Measurements from ENCODE around the gene ATG9A. TPM values are rescaled to one million over a fixed set of nuclear protein-coding genes. Genes with fewer than 3 reads are reported as not detected.

The ATG9A gene
- total RNA-seq, 2 donors from 2014 or later: 38.8 to 78.8 TPM

DNA sequence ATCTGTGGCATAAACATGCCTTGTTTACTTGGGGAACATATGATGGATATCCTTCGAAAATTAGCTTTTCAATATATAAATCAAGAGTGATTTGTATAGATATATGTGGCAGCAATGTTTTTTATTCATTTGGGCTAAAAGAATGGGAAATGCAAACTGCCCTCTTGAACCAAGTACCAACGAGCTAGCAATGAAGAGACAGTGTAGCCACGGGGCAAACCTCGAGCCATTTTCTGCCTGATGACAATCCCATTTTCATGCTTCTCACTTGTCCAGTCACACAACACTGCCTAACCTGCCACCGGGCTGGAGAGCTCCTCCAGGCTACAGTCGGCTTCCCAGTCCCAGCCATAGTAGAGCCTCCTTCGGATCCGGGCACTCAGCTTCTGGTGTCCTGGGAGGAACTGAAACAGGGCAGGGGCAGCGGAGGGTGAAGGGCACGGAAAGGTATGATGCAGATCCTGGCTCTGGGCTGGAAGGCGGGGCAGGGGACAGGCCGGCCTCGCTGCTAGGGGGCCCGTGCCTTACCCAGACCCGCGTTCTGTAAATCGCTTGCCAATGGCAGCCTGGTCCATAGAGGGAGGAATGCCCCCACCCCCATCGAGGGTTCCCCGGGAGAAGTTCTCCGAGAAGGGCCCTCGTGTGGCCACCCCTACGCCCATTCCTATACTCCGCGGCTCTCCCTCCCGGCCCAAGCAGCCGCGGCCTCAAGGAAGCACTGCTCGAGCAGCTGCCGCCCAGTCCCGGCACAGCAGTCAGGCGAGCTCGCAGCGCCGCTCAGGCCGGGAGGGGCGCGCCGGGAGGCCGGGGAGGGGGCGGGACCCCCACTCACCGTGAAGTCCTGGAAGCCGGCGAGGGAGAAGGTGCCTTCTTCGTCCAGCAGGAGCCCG is 53.3 kb downstream of the ATG9A start:
- Histone ChIP-seq H3K27me3 (replicated peaks; ENCODE audit: insufficient read depth) (no peaks in the 10 kb centered on the region), H3K4me3 (peak overlapping the region; percentile 73 to 82), H3K27ac (peak overlapping the region; percentile 98 to 99), H3K4me1 (replicated peaks) (peaks cover 11% of the 10 kb centered on the region), H3K9me3 (no peaks in the 10 kb centered on the region), H3K36me3 (peaks cover 0 to 2% of the 10 kb centered on the region in 2 donors)
- TF ChIP-seq, protein P1, sequence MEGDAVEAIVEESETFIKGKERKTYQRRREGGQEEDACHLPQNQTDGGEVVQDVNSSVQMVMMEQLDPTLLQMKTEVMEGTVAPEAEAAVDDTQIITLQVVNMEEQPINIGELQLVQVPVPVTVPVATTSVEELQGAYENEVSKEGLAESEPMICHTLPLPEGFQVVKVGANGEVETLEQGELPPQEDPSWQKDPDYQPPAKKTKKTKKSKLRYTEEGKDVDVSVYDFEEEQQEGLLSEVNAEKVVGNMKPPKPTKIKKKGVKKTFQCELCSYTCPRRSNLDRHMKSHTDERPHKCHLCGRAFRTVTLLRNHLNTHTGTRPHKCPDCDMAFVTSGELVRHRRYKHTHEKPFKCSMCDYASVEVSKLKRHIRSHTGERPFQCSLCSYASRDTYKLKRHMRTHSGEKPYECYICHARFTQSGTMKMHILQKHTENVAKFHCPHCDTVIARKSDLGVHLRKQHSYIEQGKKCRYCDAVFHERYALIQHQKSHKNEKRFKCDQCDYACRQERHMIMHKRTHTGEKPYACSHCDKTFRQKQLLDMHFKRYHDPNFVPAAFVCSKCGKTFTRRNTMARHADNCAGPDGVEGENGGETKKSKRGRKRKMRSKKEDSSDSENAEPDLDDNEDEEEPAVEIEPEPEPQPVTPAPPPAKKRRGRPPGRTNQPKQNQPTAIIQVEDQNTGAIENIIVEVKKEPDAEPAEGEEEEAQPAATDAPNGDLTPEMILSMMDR (IDR thresholded peaks at IDR 0.05): peak in 1 of 4 experiments; percentile 5
- TF ChIP-seq POLR2A (IDR thresholded peaks at IDR 0.05) (no peak), POLR2AphosphoS5 (IDR thresholded peaks at IDR 0.05) (no peak)
- 2% methylated on average over 43 of the region's 45 CpGs for WGBS
- intact Hi-C loops (cut with DNase I): loop anchor here (5.0 to 10.0 kb wide), 3 partner anchors 41 to 339 kb away; partner anchors contain the start of genes ABCB6, ASIC4 and DNPEP
- peak; percentile 39 for DNase-seq (ENCODE audit: low spot score)

DNA sequence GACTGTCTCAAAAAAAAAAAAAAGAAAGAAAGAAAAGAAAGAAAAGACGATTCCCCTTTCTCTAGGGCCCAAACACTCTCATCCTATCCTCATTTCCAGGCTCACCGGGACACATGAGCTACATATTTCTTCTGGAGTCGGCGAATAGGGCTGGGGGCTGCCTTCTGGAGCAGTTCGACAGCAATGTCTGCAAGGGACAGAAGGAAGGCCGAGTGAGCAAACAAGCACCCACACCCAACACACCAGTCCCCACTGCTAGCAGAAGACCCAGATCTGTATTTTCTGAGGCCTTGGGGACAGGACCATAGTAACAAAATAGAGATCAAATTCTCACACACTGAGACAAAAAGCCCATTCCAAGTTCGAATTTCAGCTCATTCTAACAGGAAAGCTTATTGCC is 54.0 kb downstream of the ATG9A start:
- TF ChIP-seq POLR2AphosphoS5 (IDR thresholded peaks at IDR 0.05) (no peak), POLR2A (IDR thresholded peaks at IDR 0.05) (no peak)
- TF ChIP-seq, protein P1 (IDR thresholded peaks at IDR 0.05): no peak
- H3K9me3 ChIP-seq: no peaks in the 10 kb centered on the region
- peaks cover 11% of the 10 kb centered on the region for H3K4me1 ChIP-seq (replicated peaks)
- H3K36me3 ChIP-seq: no peaks in the 10 kb centered on the region
- H3K27ac ChIP-seq: peak overlapping the region; percentile 98 to 99
- no peaks in the 10 kb centered on the region for H3K27me3 ChIP-seq (replicated peaks; ENCODE audit: insufficient read depth)
- DNase-seq (ENCODE audit: low spot score): no peak
- intact Hi-C loops (cut with DNase I): loop anchor here (5.0 to 10.0 kb wide), 3 partner anchors 42 to 339 kb away; partner anchors contain the start of genes ABCB6, ASIC4 and DNPEP
- peak overlapping the region in 1 of 2 donors; percentile 82 for H3K4me3 ChIP-seq
- 76% methylated on average over 7 of the region's 7 CpGs for WGBS

DNA sequence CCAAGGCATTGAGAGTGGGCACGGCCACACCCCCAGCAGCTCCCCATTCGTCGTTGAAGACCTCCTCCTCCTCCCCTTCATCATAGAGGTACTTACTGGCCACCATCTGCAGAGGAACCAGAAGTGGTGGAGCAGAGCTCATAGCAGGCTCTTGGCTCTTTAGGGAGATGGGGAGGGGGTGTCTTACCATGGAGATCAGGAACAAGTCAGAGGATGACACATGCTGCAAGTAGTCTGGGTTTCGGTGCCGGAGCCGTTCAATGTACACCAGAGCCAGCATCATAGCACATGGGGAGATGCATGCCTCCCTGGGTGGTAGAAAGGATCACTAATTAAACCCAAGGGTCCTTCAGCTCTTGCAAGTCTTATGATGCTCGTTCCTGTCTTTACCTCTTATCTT is 54.6 kb downstream of the ATG9A start:
- 90% methylated on average over 7 of the region's 7 CpGs for WGBS
- Histone ChIP-seq H3K27ac (no peak overlapping the region), H3K36me3 (no peaks in the 10 kb centered on the region), H3K4me1 (replicated peaks) (peaks cover 11% of the 10 kb centered on the region), H3K27me3 (replicated peaks; ENCODE audit: insufficient read depth) (no peaks in the 10 kb centered on the region), H3K9me3 (no peaks in the 10 kb centered on the region), H3K4me3 (no peak overlapping the region)
- no peak for DNase-seq (ENCODE audit: low spot score)
- no peak for TF ChIP-seq POLR2AphosphoS5 (IDR thresholded peaks at IDR 0.05)
- TF ChIP-seq, protein P1 (IDR thresholded peaks at IDR 0.05): no peak
- no peak for TF ChIP-seq POLR2A (IDR thresholded peaks at IDR 0.05)
- intact Hi-C loops (cut with DNase I): loop anchor here (5.0 to 10.0 kb wide), 3 partner anchors 42 to 340 kb away; partner anchors contain the start of genes ABCB6, ASIC4 and DNPEP

DNA sequence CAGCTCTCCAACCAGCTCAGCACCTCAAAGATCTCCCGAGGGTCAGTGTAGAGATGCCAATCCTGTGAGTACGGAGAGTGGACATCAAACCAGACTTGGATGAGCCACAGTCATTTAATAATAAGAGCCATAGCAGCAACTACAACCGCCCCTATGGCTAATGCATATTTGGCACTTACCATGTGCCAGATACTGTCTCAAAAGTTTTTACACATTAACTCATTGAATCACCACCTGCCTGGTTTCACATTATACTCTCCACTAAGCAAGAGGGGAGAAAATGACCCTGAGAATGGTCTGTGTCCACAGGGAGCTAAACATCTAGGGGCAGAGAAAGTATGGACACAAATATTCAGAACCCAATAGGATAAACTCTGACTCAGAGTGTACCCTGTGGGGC is 55.3 kb downstream of the ATG9A start:
- no peak for DNase-seq (ENCODE audit: low spot score)
- Histone ChIP-seq H3K9me3 (no peaks in the 10 kb centered on the region), H3K27me3 (replicated peaks; ENCODE audit: insufficient read depth) (no peaks in the 10 kb centered on the region), H3K4me1 (replicated peaks) (peaks cover 10% of the 10 kb centered on the region), H3K36me3 (no peaks in the 10 kb centered on the region), H3K4me3 (no peak overlapping the region), H3K27ac (no peak overlapping the region)
- TF ChIP-seq POLR2A (IDR thresholded peaks at IDR 0.05): no peak
- TF ChIP-seq POLR2AphosphoS5 (IDR thresholded peaks at IDR 0.05): no peak
- TF ChIP-seq, protein P1 (IDR thresholded peaks at IDR 0.05): no peak
- intact Hi-C loops (cut with DNase I): loop anchor here (10.0 kb wide), 1 partner anchor 341 kb away; the partner anchor contains the start of gene ASIC4
- WGBS: 92% methylated on average over 3 of the region's 3 CpGs
